GM10248 (cell line): ENCODE results near the gene LCE1A.

Source experiments
- CTCF ChIA-PET: fragments of 300-600 bp; sonication (Branson Sonifier 250); formaldehyde crosslinking; extraction: SDS; loops from one replicate; lab custom pipeline; 2021; ENCODE audit warnings: antibody characterized with exemption; lab: Yijun Ruan, JAX
- POLR2A ChIA-PET: fragments of 350-650 bp; sonication (Branson Sonifier 250); formaldehyde crosslinking; extraction: SDS; loops from one replicate; lab custom pipeline; 2020; ENCODE audit warnings: antibody characterized with exemption; lab: Yijun Ruan, JAX
- DNase-seq: peaks from one replicate; pipeline ENCODE4 v3.0.0; 2012; ENCODE audit errors: extremely low spot score
- TF ChIP-seq, protein P1 (sequence below): IDR thresholded peaks from 2 replicates; pipeline ENCODE4 v1.5.1; 2012; ENCODE audit warnings: mild to moderate bottlenecking, low read depth; ENCODE audit errors: extremely low read depth, missing control alignments, control extremely low read depth

Gene LCE1A

DNA sequence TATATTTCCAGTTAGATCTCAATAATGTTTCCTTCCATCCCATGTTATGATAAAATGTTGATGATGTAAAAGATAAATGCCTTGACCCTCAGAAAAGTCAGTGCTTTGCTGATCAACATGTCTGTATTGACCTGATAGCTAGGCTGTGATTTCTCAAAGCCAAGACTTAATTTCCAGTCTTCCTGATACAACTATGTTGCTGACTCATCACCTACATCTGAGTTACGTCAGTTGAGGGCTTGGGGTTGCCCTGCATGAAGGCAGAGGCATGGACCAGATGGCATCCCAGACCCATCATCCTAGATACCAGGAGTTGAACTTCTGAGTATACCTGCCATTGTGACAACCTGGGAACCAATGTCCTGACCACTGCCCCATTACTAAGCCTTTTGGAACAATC lies 25.9 kb upstream of the LCE1A start:
- ChIA-PET CTCF (interaction anchor here (1.7 kb wide), 1 partner anchor 331 kb away, joined by 3 read pairs; no protein-coding TSS in a partner anchor), POLR2A (no interaction called here)
- DNase-seq, result no peak
- TF ChIP-seq, protein P1, sequence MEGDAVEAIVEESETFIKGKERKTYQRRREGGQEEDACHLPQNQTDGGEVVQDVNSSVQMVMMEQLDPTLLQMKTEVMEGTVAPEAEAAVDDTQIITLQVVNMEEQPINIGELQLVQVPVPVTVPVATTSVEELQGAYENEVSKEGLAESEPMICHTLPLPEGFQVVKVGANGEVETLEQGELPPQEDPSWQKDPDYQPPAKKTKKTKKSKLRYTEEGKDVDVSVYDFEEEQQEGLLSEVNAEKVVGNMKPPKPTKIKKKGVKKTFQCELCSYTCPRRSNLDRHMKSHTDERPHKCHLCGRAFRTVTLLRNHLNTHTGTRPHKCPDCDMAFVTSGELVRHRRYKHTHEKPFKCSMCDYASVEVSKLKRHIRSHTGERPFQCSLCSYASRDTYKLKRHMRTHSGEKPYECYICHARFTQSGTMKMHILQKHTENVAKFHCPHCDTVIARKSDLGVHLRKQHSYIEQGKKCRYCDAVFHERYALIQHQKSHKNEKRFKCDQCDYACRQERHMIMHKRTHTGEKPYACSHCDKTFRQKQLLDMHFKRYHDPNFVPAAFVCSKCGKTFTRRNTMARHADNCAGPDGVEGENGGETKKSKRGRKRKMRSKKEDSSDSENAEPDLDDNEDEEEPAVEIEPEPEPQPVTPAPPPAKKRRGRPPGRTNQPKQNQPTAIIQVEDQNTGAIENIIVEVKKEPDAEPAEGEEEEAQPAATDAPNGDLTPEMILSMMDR, result no peak

DNA sequence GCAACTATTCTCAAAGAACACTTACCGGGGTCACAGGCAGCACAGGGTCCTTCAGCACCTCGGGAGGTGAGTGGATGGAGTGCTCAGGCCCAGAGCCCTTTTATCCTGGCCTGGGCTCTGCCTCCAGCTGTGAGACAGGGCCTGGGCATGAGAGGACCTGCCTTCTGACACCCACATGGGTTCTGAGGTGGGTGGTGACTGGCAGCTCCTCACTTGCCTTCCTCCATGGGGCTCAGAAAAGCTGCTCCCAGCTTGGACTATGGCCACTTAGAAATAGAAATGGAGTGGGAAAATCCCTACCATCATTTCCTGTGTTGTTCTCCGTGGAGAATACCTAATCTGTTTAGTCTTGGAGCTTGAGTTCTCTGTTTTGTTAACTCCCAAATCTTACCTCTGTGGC lies 20.7 kb upstream of the LCE1A start, which contains the start of gene LCE1C:
Gene LCE1C (minus strand): TSS at position 76 of the 400 bp plus-strand sequence. CDS start 1,173 bp downstream, outside the sequence.
- DNase-seq, result no peak
- CTCF ChIA-PET, result no interaction called here
- TF ChIP-seq, protein P1, result no peak

DNA sequence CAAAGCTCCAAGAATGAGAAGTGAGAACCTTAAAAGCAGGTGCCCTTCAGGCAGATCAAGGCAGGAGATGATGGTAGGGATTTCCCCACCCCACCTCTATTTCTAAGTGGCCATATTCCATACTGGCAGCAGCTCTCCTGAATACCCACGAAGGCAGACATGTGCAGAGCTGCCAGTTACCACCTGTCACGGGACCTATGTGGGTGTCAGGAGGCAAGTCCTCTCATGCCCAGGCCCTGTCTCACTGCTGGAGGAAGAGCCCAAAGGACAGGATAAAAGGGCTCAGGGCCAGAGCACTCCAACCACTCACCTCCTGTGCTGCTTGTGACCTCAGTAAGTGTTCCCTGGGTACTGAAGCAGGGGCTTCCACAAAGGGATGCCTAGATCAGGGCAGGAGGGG lies 16.2 kb upstream of the LCE1A start:
- DNase-seq, result no peak
- TF ChIP-seq, protein P1, result no peak
- CTCF ChIA-PET, result no interaction called here
- POLR2A ChIA-PET, result no interaction called here

More for the DNA sequence above, 20.7 kb upstream of the LCE1A start, which contains the start of gene LCE1C:
- POLR2A ChIA-PET, result no interaction called here

DNA sequence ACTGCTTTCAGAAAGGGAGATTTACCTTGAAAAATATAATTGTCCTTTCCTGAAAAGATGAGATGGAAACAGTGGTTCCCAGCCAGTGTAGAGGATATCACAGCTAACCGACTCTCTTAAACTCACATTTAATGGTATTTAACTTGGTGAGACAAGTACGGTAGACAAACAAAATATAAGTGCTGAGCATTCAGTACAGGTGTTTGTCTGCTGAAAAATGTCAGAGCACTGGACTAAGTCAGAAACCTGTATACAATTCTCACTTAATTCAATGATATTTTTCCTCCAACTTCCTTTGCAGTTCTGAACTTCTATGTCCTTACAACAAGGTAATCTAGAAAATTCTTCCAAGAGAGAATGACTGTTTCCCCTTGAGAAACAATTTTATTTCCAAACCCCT lies 15.6 kb upstream of the LCE1A start, which contains the start of gene LCE1B:
Gene LCE1B (plus strand): TSS at position 301 of the 400 bp plus-strand sequence. CDS start 476 bp downstream, outside the sequence.
- ChIA-PET CTCF (no interaction called here), POLR2A (no interaction called here)
- DNase-seq, result no peak
- TF ChIP-seq, protein P1, result no peak

DNA sequence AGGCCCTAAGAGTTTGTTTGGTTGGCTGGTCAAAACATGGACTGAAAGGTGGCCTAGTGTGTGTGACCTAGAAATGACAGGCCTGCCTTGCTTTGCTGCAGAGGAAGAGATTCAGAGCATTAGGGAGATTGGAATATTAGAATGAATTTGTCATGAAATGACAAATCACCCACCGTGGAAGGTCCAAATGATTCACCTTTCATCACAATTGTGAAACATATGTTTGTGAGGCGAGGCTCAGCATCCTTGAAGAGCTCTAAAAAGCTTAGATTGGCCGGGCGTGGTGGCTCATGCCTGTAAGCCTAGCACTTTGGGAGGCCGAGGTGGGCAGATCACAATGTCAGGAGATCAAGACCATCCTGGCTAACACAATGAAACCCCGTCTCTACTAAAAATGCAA lies 10.0 kb upstream of the LCE1A start:
- TF ChIP-seq, protein P1, result no peak
- POLR2A ChIA-PET, result no interaction called here
- no peak for DNase-seq
- CTCF ChIA-PET, result interaction anchor here (1.3 kb wide), 1 partner anchor 10 kb away, joined by 3 read pairs; no protein-coding TSS in a partner anchor

DNA sequence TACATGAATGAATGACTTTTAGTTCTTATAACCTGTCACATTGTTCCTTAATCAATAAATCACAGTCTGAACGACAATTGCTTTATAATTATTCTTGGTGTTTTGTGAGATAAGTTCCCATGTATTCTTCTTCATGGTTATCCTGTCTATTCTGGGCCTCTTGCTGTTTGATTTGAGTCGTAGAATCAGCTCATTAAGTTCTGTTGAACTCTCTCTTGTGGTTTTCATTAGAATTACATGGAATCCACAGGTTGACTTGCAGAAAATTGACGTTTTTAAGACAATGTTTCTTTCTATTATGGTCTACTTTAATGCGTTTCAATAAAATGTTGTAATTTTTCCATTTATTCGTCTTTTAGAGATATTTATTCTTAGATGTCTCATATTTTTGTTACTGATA lies 4.0 kb upstream of the LCE1A start:
- ChIA-PET POLR2A (no interaction called here), CTCF (no interaction called here)
- TF ChIP-seq, protein P1, result no peak

More for the DNA sequence above, 4.0 kb upstream of the LCE1A start:
- no peak for DNase-seq
